Measurements from ENCODE around the gene MT1H.

Gene MT1H

DNA sequence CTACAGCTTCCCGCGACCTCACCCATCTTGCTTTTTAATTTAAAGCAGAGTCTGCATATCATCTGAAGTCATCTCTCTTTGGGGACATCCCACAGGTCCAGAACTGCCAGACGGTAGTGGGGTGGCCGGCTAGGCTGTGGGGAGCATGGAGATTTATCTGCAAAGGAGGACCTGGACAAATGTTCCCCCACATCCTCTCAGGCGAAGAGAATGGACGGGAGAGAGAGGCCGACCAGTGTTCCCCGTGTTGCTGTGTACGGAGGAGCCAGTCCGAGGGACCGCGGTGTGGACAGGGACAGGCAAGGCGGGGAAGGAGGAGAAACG, 37.8 kb upstream of the MT1H start:
- Histone ChIP-seq H2BK120ac (ENCODE audit: low read depth, low read length) (no peak overlapping the region), H3K18ac (ENCODE audit: low read depth in 1 of 2, low read length in 2 of 2) (no peak overlapping the region), H3K4me1 (ENCODE audit: control insufficient read depth, insufficient read depth, low read depth, low read length) (peaks cover 17% of the 10 kb centered on the region), H4K91ac (ENCODE audit: low read length) (no peak overlapping the region), H3K27ac (ENCODE audit: low read length, poor library complexity, severe bottlenecking) (no peak overlapping the region), H2BK15ac (ENCODE audit: low read depth, poor library complexity, severe bottlenecking) (no peak overlapping the region), H3K27me3 (ENCODE audit: control insufficient read depth in 1 of 2, insufficient read depth in 1 of 2, low read length in 2 of 2) (peaks cover 10 to 48% of the 10 kb centered on the region in 2 experiments), H3K9me3 (ENCODE audit: control insufficient read depth, low read length) (no peaks in the 10 kb centered on the region), H3K14ac (ENCODE audit: low read length in 2 of 2) (no peak overlapping the region), H3K9ac (ENCODE audit: low read length) (peak overlapping the region; percentile 75), H2AFZ (ENCODE audit: low read depth, low read length) (no peak overlapping the region), H2AK5ac (ENCODE audit: low read length, severe bottlenecking) (no peak overlapping the region), H3K4ac (ENCODE audit: low read depth in 1 of 2, low read length in 2 of 2) (no peak overlapping the region), H2BK12ac (ENCODE audit: low read length in 2 of 2) (no peak overlapping the region), H3K36me3 (ENCODE audit: control insufficient read depth in 1 of 2, insufficient read depth in 2 of 2, low read depth in 1 of 2, low read length in 2 of 2) (no peaks in the 10 kb centered on the region), H4K8ac (ENCODE audit: low read length) (no peak overlapping the region), H3K23ac (ENCODE audit: low read length in 2 of 2) (no peak overlapping the region), H3K4me3 (ENCODE audit: insufficient read depth in 1 of 2, low read depth in 1 of 2, low read length in 2 of 2) (peak overlapping the region; percentile 52 to 75), H3K4me2 (ENCODE audit: low read length, poor library complexity, severe bottlenecking) (peak overlapping the region; percentile 80), H3K79me1 (replicated peaks; ENCODE audit: low read length, poor library complexity, severe bottlenecking) (no peaks in the 10 kb centered on the region), H2BK5ac (ENCODE audit: low read depth, low read length, poor library complexity, severe bottlenecking) (no peak overlapping the region)
- no peak for DNase-seq
- 2% methylated on average over 11 of the region's 14 CpGs for WGBS

- H4K8ac ChIP-seq (ENCODE audit: low read length), result no peak within 1 kb of the TSS
- H2BK15ac ChIP-seq (ENCODE audit: low read depth, poor library complexity, severe bottlenecking), result no peak within 1 kb of the TSS
- peak within 1 kb of the TSS; percentile 52 to 75 for H3K4me3 ChIP-seq (ENCODE audit: insufficient read depth in 1 of 2, low read depth in 1 of 2, low read length in 2 of 2)
- no peak within 1 kb of the TSS for H4K91ac ChIP-seq (ENCODE audit: low read length)
- peaks cover 10 to 53% of the 10 kb centered on the region in 2 experiments for H3K27me3 ChIP-seq (ENCODE audit: control insufficient read depth in 1 of 2, insufficient read depth in 1 of 2, low read length in 2 of 2)
- under 1% methylated on average over 44 of the region's 61 CpGs for WGBS
- peak within 1 kb of the TSS; percentile 31 for H2AFZ ChIP-seq (ENCODE audit: low read depth, low read length)
- H2BK120ac ChIP-seq (ENCODE audit: low read depth, low read length), result no peak within 1 kb of the TSS
- H2BK5ac ChIP-seq (ENCODE audit: low read depth, low read length, poor library complexity, severe bottlenecking), result no peak within 1 kb of the TSS
- H3K4me2 ChIP-seq (ENCODE audit: low read length, poor library complexity, severe bottlenecking), result peak within 1 kb of the TSS; percentile 80
- H3K27ac ChIP-seq (ENCODE audit: low read length, poor library complexity, severe bottlenecking), result no peak within 1 kb of the TSS
- no peak within 1 kb of the TSS for H3K14ac ChIP-seq (ENCODE audit: low read length in 2 of 2)
- no peak within 1 kb of the TSS for H2AK5ac ChIP-seq (ENCODE audit: low read length, severe bottlenecking)
- H3K23ac ChIP-seq (ENCODE audit: low read length in 2 of 2), result peak within 1 kb of the TSS in 1 of 2 experiments; percentile 96
- H3K79me1 ChIP-seq (replicated peaks; ENCODE audit: low read length, poor library complexity, severe bottlenecking), result no peaks in the 10 kb centered on the region
- H3K4ac ChIP-seq (ENCODE audit: low read depth in 1 of 2, low read length in 2 of 2), result no peak within 1 kb of the TSS
- peak within 1 kb of the TSS; percentile 75 for H3K9ac ChIP-seq (ENCODE audit: low read length)
- no peak within 1 kb of the TSS for H3K18ac ChIP-seq (ENCODE audit: low read depth in 1 of 2, low read length in 2 of 2)
- no peak within 1 kb of the TSS for H2BK12ac ChIP-seq (ENCODE audit: low read length in 2 of 2)
- peak; percentile 30 for DNase-seq
- no peaks in the 10 kb centered on the region for H3K36me3 ChIP-seq (ENCODE audit: control insufficient read depth in 1 of 2, insufficient read depth in 2 of 2, low read depth in 1 of 2, low read length in 2 of 2)
- H3K9me3 ChIP-seq (ENCODE audit: control insufficient read depth, low read length), result no peaks in the 10 kb centered on the region
- peaks cover 17% of the 10 kb centered on the region for H3K4me1 ChIP-seq (ENCODE audit: control insufficient read depth, insufficient read depth, low read depth, low read length)
Measured at GRCh38 chr16:56632156-56632847, 37.3 kb upstream of the MT1H start, which contains the start of gene MT1M. MT1M (plus strand) TSS chr16:56632659; CDS start chr16:56632732, 73 bp downstream.

DNA sequence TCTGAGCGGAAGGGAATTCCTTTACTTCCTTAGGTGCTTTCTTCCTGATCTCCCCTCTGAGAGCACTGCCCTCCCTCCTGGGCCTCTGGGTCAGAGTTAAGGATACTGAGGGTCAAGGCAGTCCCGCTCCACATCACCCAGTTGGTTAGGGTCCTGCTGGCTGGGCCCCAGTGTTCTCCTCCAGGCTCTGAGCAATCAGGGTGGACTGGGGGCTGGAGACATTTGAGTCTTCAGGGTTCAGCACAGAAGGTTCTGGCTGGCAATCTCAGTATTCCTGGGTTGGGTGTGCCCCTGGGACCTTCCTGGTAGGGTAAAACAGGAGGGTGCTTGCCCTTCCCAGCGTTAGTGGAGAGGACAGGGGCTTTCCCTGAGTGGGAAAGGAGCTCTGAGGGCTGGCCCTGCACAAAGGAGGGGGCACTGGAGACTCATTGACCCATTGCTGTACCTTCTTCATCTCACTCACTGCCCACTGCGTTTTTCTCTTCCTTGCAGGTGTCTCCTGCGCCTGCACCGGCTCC, 36.7 kb upstream of the MT1H start:
- Histone ChIP-seq H3K4me1 (ENCODE audit: control insufficient read depth, insufficient read depth, low read depth, low read length) (peaks cover 19% of the 10 kb centered on the region), H3K79me1 (replicated peaks; ENCODE audit: low read length, poor library complexity, severe bottlenecking) (no peaks in the 10 kb centered on the region), H3K36me3 (ENCODE audit: control insufficient read depth in 1 of 2, insufficient read depth in 2 of 2, low read depth in 1 of 2, low read length in 2 of 2) (no peaks in the 10 kb centered on the region), H3K4ac (ENCODE audit: low read depth in 1 of 2, low read length in 2 of 2) (no peak overlapping the region), H2AK5ac (ENCODE audit: low read length, severe bottlenecking) (no peak overlapping the region), H3K9ac (ENCODE audit: low read length) (peak overlapping the region; percentile 75), H2BK12ac (ENCODE audit: low read length in 2 of 2) (no peak overlapping the region), H3K23ac (ENCODE audit: low read length in 2 of 2) (no peak overlapping the region), H3K4me2 (ENCODE audit: low read length, poor library complexity, severe bottlenecking) (no peak overlapping the region), H3K27me3 (ENCODE audit: control insufficient read depth in 1 of 2, insufficient read depth in 1 of 2, low read length in 2 of 2) (peaks cover 16 to 59% of the 10 kb centered on the region in 2 experiments), H4K8ac (ENCODE audit: low read length) (no peak overlapping the region), H4K91ac (ENCODE audit: low read length) (no peak overlapping the region), H2BK120ac (ENCODE audit: low read depth, low read length) (no peak overlapping the region), H3K4me3 (ENCODE audit: insufficient read depth in 1 of 2, low read depth in 1 of 2, low read length in 2 of 2) (peak overlapping the region in 1 of 2 experiments; percentile 75), H2AFZ (ENCODE audit: low read depth, low read length) (no peak overlapping the region), H3K9me3 (ENCODE audit: control insufficient read depth, low read length) (no peaks in the 10 kb centered on the region), H2BK5ac (ENCODE audit: low read depth, low read length, poor library complexity, severe bottlenecking) (no peak overlapping the region), H2BK15ac (ENCODE audit: low read depth, poor library complexity, severe bottlenecking) (no peak overlapping the region), H3K18ac (ENCODE audit: low read depth in 1 of 2, low read length in 2 of 2) (no peak overlapping the region), H3K27ac (ENCODE audit: low read length, poor library complexity, severe bottlenecking) (no peak overlapping the region), H3K14ac (ENCODE audit: low read length in 2 of 2) (no peak overlapping the region)
- WGBS, result 11% methylated on average over 6 of the region's 6 CpGs
- no peak for DNase-seq

DNA sequence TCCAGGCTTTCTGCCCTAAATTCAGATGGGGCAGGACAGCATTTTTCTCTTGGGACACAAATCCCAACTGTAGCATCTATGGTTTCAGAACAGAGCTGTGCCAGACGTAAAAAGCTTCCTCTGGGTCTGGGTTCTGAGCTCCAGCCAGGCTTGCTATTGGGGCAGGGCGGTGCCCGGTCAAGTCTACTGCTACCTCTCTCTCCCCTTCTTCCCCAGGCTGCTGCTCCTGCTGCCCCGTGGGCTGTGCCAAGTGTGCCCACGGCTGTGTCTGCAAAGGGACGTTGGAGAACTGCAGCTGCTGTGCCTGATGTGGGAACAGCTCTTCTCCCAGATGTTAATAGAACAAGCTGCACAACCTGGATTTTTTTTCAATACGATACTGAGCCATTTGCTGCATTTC, 36.1 kb upstream of the MT1H start:
- Histone ChIP-seq H2BK120ac (ENCODE audit: low read depth, low read length) (no peak overlapping the region), H2BK5ac (ENCODE audit: low read depth, low read length, poor library complexity, severe bottlenecking) (no peak overlapping the region), H3K27me3 (ENCODE audit: control insufficient read depth in 1 of 2, insufficient read depth in 1 of 2, low read length in 2 of 2) (peaks cover 16 to 66% of the 10 kb centered on the region in 2 experiments), H2BK15ac (ENCODE audit: low read depth, poor library complexity, severe bottlenecking) (no peak overlapping the region), H3K36me3 (ENCODE audit: control insufficient read depth in 1 of 2, insufficient read depth in 2 of 2, low read depth in 1 of 2, low read length in 2 of 2) (no peaks in the 10 kb centered on the region), H4K8ac (ENCODE audit: low read length) (no peak overlapping the region), H3K79me1 (replicated peaks; ENCODE audit: low read length, poor library complexity, severe bottlenecking) (no peaks in the 10 kb centered on the region), H3K4me3 (ENCODE audit: insufficient read depth in 1 of 2, low read depth in 1 of 2, low read length in 2 of 2) (no peak overlapping the region), H3K4ac (ENCODE audit: low read depth in 1 of 2, low read length in 2 of 2) (no peak overlapping the region), H2AK5ac (ENCODE audit: low read length, severe bottlenecking) (no peak overlapping the region), H3K9ac (ENCODE audit: low read length) (no peak overlapping the region), H2BK12ac (ENCODE audit: low read length in 2 of 2) (no peak overlapping the region), H2AFZ (ENCODE audit: low read depth, low read length) (no peak overlapping the region), H3K4me1 (ENCODE audit: control insufficient read depth, insufficient read depth, low read depth, low read length) (peaks cover 26% of the 10 kb centered on the region), H3K4me2 (ENCODE audit: low read length, poor library complexity, severe bottlenecking) (no peak overlapping the region), H3K23ac (ENCODE audit: low read length in 2 of 2) (peak overlapping the region in 1 of 2 experiments; percentile 96), H3K27ac (ENCODE audit: low read length, poor library complexity, severe bottlenecking) (no peak overlapping the region), H3K18ac (ENCODE audit: low read depth in 1 of 2, low read length in 2 of 2) (no peak overlapping the region), H3K9me3 (ENCODE audit: control insufficient read depth, low read length) (no peaks in the 10 kb centered on the region), H3K14ac (ENCODE audit: low read length in 2 of 2) (no peak overlapping the region), H4K91ac (ENCODE audit: low read length) (no peak overlapping the region)
- no peak for DNase-seq
- WGBS, result 26% methylated on average over 7 of the region's 7 CpGs

Data from mesenchymal stem cell (in vitro differentiated cells and primary cell).